CD4-positive, alpha-beta T cell (primary cell): Measurements from ENCODE around the gene KIF3B. TPM values are rescaled to one million over a fixed set of nuclear protein-coding genes. Genes with fewer than 3 reads are reported as not detected.

Experiments
- ATAC-seq: fragments of 200-7000 bp; cut with Tn5 transposase; one replicate; pipeline ENCODE4 v1.10.0; 2022; ENCODE audit warnings: mild to moderate bottlenecking; ENCODE audit not compliant: poor library complexity
- CTCF ChIA-PET: fragments of 350-600 bp; sonication (Branson Sonifier 250); formaldehyde crosslinking; loops from one replicate; lab custom pipeline; 2021; ENCODE audit warnings: antibody characterized with exemption, inconsistent platforms; lab: Charles Lee
- POLR2A ChIA-PET: fragments of 350-600 bp; sonication (Branson Sonifier 250); formaldehyde crosslinking; loops from one replicate; lab custom pipeline; 2021; ENCODE audit warnings: antibody characterized with exemption, inconsistent platforms; lab: Charles Lee
- DNase-seq, 14 experiments: peaks; one replicate each; pipeline ENCODE4 v3.0.0-alpha.2; 2013 to 2020; ENCODE audit warnings: mixed read lengths in 2 of 14
- H3K27ac ChIP-seq, 2 donors: one replicate each; pipeline versions ENCODE4 v1.5.1 to v1.7.0; 2013; ENCODE audit warnings: low read length in 2 of 2, low read depth in 1 of 2, mild to moderate bottlenecking in 1 of 2
- H3K27me3 ChIP-seq, 2 experiments: 1 replicate in 1 of 2; 2 replicates in 1 of 2; pipeline versions ENCODE4 v1.6.1 to v1.7.0; 2013; ENCODE audit warnings: low read length in 2 of 2, control low read depth in 1 of 2, mild to moderate bottlenecking in 1 of 2, moderate library complexity in 1 of 2; ENCODE audit not compliant: insufficient read depth in 2 of 2, control insufficient read depth in 1 of 2
- H3K36me3 ChIP-seq: one replicate; pipeline ENCODE4 v1.6.1; 2013; ENCODE audit warnings: low read length, control low read depth; ENCODE audit not compliant: insufficient read depth
- H3K4me1 ChIP-seq: one replicate; pipeline ENCODE4 v1.6.1; 2013; ENCODE audit warnings: low read length, control low read depth; ENCODE audit not compliant: insufficient read depth
- H3K4me3 ChIP-seq: one replicate; pipeline ENCODE4 v1.5.1; 2013; ENCODE audit warnings: mild to moderate bottlenecking, low read length, moderate library complexity
- H3K9me3 ChIP-seq, 2 experiments: 1 replicate in 1 of 2; 2 replicates in 1 of 2; pipeline versions ENCODE4 v1.6.1 to v1.7.0; 2013; ENCODE audit warnings: low read length in 2 of 2, mild to moderate bottlenecking in 2 of 2, control low read depth in 1 of 2, moderate library complexity in 1 of 2; ENCODE audit not compliant: control insufficient read depth in 1 of 2, insufficient read depth in 1 of 2
- H3K27ac Mint-ChIP-seq: one replicate; pipeline ENCODE4 v1.8.0; 2020; ENCODE audit warnings: mixed read lengths
- H3K27me3 Mint-ChIP-seq: one replicate; pipeline ENCODE4 v1.8.0; 2021; ENCODE audit warnings: mixed read lengths
- H3K36me3 Mint-ChIP-seq: one replicate; pipeline ENCODE4 v1.8.0; 2021; ENCODE audit warnings: low read depth, mixed read lengths
- H3K4me1 Mint-ChIP-seq: one replicate; pipeline ENCODE4 v1.8.0; 2021; ENCODE audit warnings: low read depth, mixed read lengths
- H3K4me3 Mint-ChIP-seq: one replicate; pipeline ENCODE4 v1.8.0; 2020; ENCODE audit warnings: mild to moderate bottlenecking, mixed read lengths
- H3K9me3 Mint-ChIP-seq: one replicate; pipeline ENCODE4 v1.8.0; 2020; ENCODE audit warnings: mixed read lengths
- CTCF ChIP-seq: fragments of 200-600 bp; IDR thresholded peaks from one replicate; pipeline ENCODE4 v1.8.0; 2022; ENCODE audit warnings: antibody characterized with exemption, mild to moderate bottlenecking
- intact Hi-C, 2 experiments: fragments of 100-400 bp; cut with DNase I in 1 of 2; cut with micrococcal nuclease in 1 of 2; formaldehyde crosslinking; loops; one replicate each; pipeline versions ENCODE4 v1.15.1 to v1.9.0; 2023 to 2025; cut with DNase I, micrococcal nuclease
- total RNA-seq, 174 experiments: library from RNA in 2 of 174; stranded (reverse) in 2 of 174; gene quantifications; one replicate each; pipeline ENCODE4 v1.2.3 and lab custom pipeline; 2021 to 2026

The KIF3B gene
- total RNA-seq, 2 experiments from 2014 or later, result 7.3 TPM

- Histone ChIP-seq H3K27me3 (no peaks in the 10 kb centered on the region), H3K9me3 (no peaks in the 10 kb centered on the region), H3K4me3 (no peak overlapping the region), H3K36me3 (peaks cover 54% of the 10 kb centered on the region), H3K27ac (no peak overlapping the region), H3K4me1 (no peaks in the 10 kb centered on the region)
- Mint-ChIP-seq H3K4me1 (no peaks in the 10 kb centered on the region), H3K27me3 (no peaks in the 10 kb centered on the region), H3K9me3 (no peaks in the 10 kb centered on the region), H3K4me3 (no peak overlapping the region), H3K36me3 (peaks cover 84% of the 10 kb centered on the region), H3K27ac (no peak overlapping the region)
- ChIA-PET CTCF (no interaction called here), POLR2A (no interaction called here)
- ATAC-seq (no peak), DNase-seq (no peak)
- intact Hi-C loops, result no loop called here
- TF ChIP-seq CTCF, result no peak
Observed at GRCh38 chr20:32316667-32317066, 39.2 kb downstream of the KIF3B start.

GRCh38 chr20:32319100-32319499 lies 41.6 kb downstream of the KIF3B start:
- peak overlapping the region; percentile 8 for H3K27ac Mint-ChIP-seq
- Histone ChIP-seq H3K27ac (no peak overlapping the region), H3K4me1 (no peaks in the 10 kb centered on the region), H3K9me3 (no peaks in the 10 kb centered on the region), H3K4me3 (no peak overlapping the region), H3K36me3 (peaks cover 39% of the 10 kb centered on the region), H3K27me3 (no peaks in the 10 kb centered on the region)
- ATAC-seq (no peak), DNase-seq (peak in 1 of 14 experiments; percentile 32)
- H3K4me3 Mint-ChIP-seq, result no peak overlapping the region
- H3K4me1 Mint-ChIP-seq, result no peaks in the 10 kb centered on the region
- POLR2A ChIA-PET, result no interaction called here
- H3K9me3 Mint-ChIP-seq, result no peaks in the 10 kb centered on the region
- intact Hi-C loops, result no loop called here
- H3K27me3 Mint-ChIP-seq, result no peaks in the 10 kb centered on the region
- H3K36me3 Mint-ChIP-seq, result peaks cover 65% of the 10 kb centered on the region
- TF ChIP-seq CTCF, result no peak
- CTCF ChIA-PET, result no interaction called here

GRCh38 chr20:32320305-32320704 lies 42.9 kb downstream of the KIF3B start:
- POLR2A ChIA-PET, result no interaction called here
- no peaks in the 10 kb centered on the region for H3K9me3 ChIP-seq
- H3K4me1 ChIP-seq, result no peaks in the 10 kb centered on the region
- TF ChIP-seq CTCF, result no peak
- H3K27me3 ChIP-seq, result no peaks in the 10 kb centered on the region
- H3K36me3 ChIP-seq, result peaks cover 32% of the 10 kb centered on the region
- CTCF ChIA-PET, result interaction anchor here (1.0 kb wide), 1 partner anchor 46 kb away, joined by 3 read pairs; no protein-coding TSS in a partner anchor
- no peaks in the 10 kb centered on the region for H3K27me3 Mint-ChIP-seq
- H3K27ac Mint-ChIP-seq, result no peak overlapping the region
- intact Hi-C loops, result no loop called here
- no peak overlapping the region for H3K4me3 ChIP-seq
- no peaks in the 10 kb centered on the region for H3K4me1 Mint-ChIP-seq
- H3K27ac ChIP-seq, result no peak overlapping the region
- H3K9me3 Mint-ChIP-seq, result no peaks in the 10 kb centered on the region
- no peak overlapping the region for H3K4me3 Mint-ChIP-seq
- DNase-seq (no peak), ATAC-seq (no peak)
- peaks cover 56% of the 10 kb centered on the region for H3K36me3 Mint-ChIP-seq
